Glomerular endothelial cell (primary cell): ENCODE measurements around the gene BTBD3. TPM values are rescaled to one million over a fixed set of nuclear protein-coding genes. Genes with fewer than 3 reads are reported as not detected.

Experiments
- DNase-seq: peaks from one replicate; pipeline ENCODE4 v3.0.0-alpha.2; 2011; ENCODE audit warnings: low read depth, low spot score; ENCODE audit errors: extremely low read depth
- total RNA-seq: library from RNA; depleted of rRNA; stranded (reverse); fragments of >200 nt; gene quantifications from 2 replicates; pipeline ENCODE4 v1.2.3, GENCODE V29; 2015

Gene BTBD3
- total RNA-seq, 1 donor from 2014 or later: 36.4 TPM

- no peak for DNase-seq
Measured at GRCh38 chr20:11912659-11913415, 4.9 kb upstream of the BTBD3 start.

GRCh38 chr20:11918391-11918845 lies 725 bp downstream of the BTBD3 start:
- no peak for DNase-seq

GRCh38 chr20:11918981-11919380 lies 1.3 kb downstream of the BTBD3 start:
- no peak for DNase-seq

- DNase-seq: no peak
Measured at GRCh38 chr20:11919581-11919980, 1.9 kb downstream of the BTBD3 start.

GRCh38 chr20:11920083-11920482 lies 2.4 kb downstream of the BTBD3 start:
- no peak for DNase-seq

- DNase-seq: no peak
Measured at GRCh38 chr20:11921321-11921720, 3.6 kb downstream of the BTBD3 start.

GRCh38 chr20:11922561-11922960 lies 4.9 kb downstream of the BTBD3 start:
- DNase-seq: no peak

GRCh38 chr20:11924923-11925322 lies 7.2 kb downstream of the BTBD3 start:
- no peak for DNase-seq

GRCh38 chr20:11926292-11926998 lies 8.8 kb downstream of the BTBD3 start:
- no peak for DNase-seq

- no peak for DNase-seq
Measured at GRCh38 chr20:11929947-11930346, 12.3 kb downstream of the BTBD3 start.

GRCh38 chr20:11935212-11936154 lies 17.8 kb downstream of the BTBD3 start:
- DNase-seq: no peak

- DNase-seq: no peak
Measured at GRCh38 chr20:11936157-11936556, 18.5 kb downstream of the BTBD3 start.

GRCh38 chr20:11937230-11937629 lies 19.5 kb downstream of the BTBD3 start:
- DNase-seq: no peak

- no peak for DNase-seq
Measured at GRCh38 chr20:11941593-11942246, 24.0 kb downstream of the BTBD3 start.

- DNase-seq: no peak
Measured at GRCh38 chr20:11943778-11944177, 26.1 kb downstream of the BTBD3 start.

- no peak for DNase-seq
Measured at GRCh38 chr20:11948806-11949205, 31.1 kb downstream of the BTBD3 start.

- DNase-seq: no peak
Measured at GRCh38 chr20:11949711-11950110, 32.0 kb downstream of the BTBD3 start.

GRCh38 chr20:11951696-11952095 lies 34.0 kb downstream of the BTBD3 start:
- no peak for DNase-seq

GRCh38 chr20:11952639-11953038 lies 34.9 kb downstream of the BTBD3 start:
- DNase-seq: no peak

GRCh38 chr20:11957911-11958310 lies 40.2 kb downstream of the BTBD3 start:
- no peak for DNase-seq

- DNase-seq: no peak
Measured at GRCh38 chr20:11958855-11959254, 41.2 kb downstream of the BTBD3 start.
